HepG2 (cell line): Measurements from ENCODE around the gene STK31. TPM values are rescaled to one million over a fixed set of nuclear protein-coding genes. Genes with fewer than 3 reads are reported as not detected.

Experiments used
- ATAC-seq: fragments of 200-7000 bp; cut with Tn5 transposase; 3 replicates; pipeline ENCODE4 v1.9.1; 2020; ENCODE audit warnings: mild to moderate bottlenecking, moderate library complexity
- BruUV-seq: library from RNA; stranded (reverse); fragments of 400-500 nt; replicated peaks from 2 replicates; lab custom pipeline; 2021; lab: Mats Ljungman, UMichigan
- CTCF ChIA-PET: fragments of 300-600 bp; formaldehyde crosslinking; extraction: SDS; loops from one replicate; lab custom pipeline; 2021; ENCODE audit warnings: low total read pairs, inconsistent platforms, low intra/inter-chr PET ratio; lab: Yijun Ruan, JAX
- POLR2A ChIA-PET: fragments of 350-600 bp; sonication (Branson Sonifier 250); formaldehyde crosslinking; loops from one replicate; lab custom pipeline; 2020; ENCODE audit warnings: antibody characterized with exemption, inconsistent platforms; lab: Yijun Ruan, JAX
- DNase-seq: peaks from one replicate; pipeline ENCODE4 v3.0.0-alpha.2; 2015; ENCODE audit warnings: low spot score
- FAIRE-seq: peaks from 3 replicates; lab custom pipeline; 2011; peaks lifted over from hg19 to GRCh38; lab: Jason Lieb, UNC
- H2AFZ ChIP-seq: one replicate; pipeline ENCODE4 v1.6.1; 2011; ENCODE audit warnings: low read length, inconsistent platforms
- H3K27ac ChIP-seq: fragments of 300-600 bp; 3 replicates; pipeline ENCODE4 v1.8.0; 2011; ENCODE audit warnings: mixed run types, mild to moderate bottlenecking, mixed read lengths, low read length, inconsistent platforms; ENCODE audit not compliant: insufficient read depth; ENCODE audit errors: extremely low read length
- H3K27me3 ChIP-seq, 2 experiments: fragments of 200-600 bp in 1 of 2; 2 replicates in 1 of 2; 3 replicates in 1 of 2; pipeline versions ENCODE4 v1.6.0 to v1.8.0; 2011; ENCODE audit warnings: low read length in 2 of 2, mild to moderate bottlenecking in 2 of 2, moderate library complexity in 2 of 2, inconsistent platforms in 1 of 2; ENCODE audit not compliant: insufficient read depth in 2 of 2, control insufficient read depth in 1 of 2
- H3K36me3 ChIP-seq, 2 experiments: fragments of 200-600 bp in 1 of 2; replicated peaks in 1 of 2; 2 replicates in 1 of 2; 3 replicates in 1 of 2; pipeline versions ENCODE4 v1.5.1 to v1.8.0; 2011; ENCODE audit warnings: low read length in 2 of 2, inconsistent platforms in 1 of 2; ENCODE audit not compliant: insufficient read depth in 2 of 2, control insufficient read depth in 1 of 2
- H3K4me1 ChIP-seq: 2 replicates; pipeline ENCODE4 v1.5.1; 2012; ENCODE audit warnings: low read length, inconsistent platforms; ENCODE audit not compliant: insufficient read depth
- H3K4me2 ChIP-seq: 2 replicates; pipeline ENCODE4 v1.6.0; 2011; ENCODE audit warnings: low read depth, low read length, inconsistent platforms
- H3K4me3 ChIP-seq, 3 experiments: fragments of 200-600 bp in 1 of 3; sonication (generic), shearing (Covaris generic) in 1 of 3; replicated peaks in 1 of 3; 2 replicates each; pipeline ENCODE4 v1.5.1; 2011 to 2016; ENCODE audit warnings: low read length in 3 of 3, inconsistent platforms in 2 of 3, low read depth in 2 of 3, mild to moderate bottlenecking in 2 of 3, control low read depth in 1 of 3, mixed read lengths in 1 of 3; ENCODE audit not compliant: insufficient read depth in 1 of 3
- H3K79me2 ChIP-seq: one replicate; pipeline ENCODE4 v1.6.1; 2011; ENCODE audit warnings: low read length, inconsistent platforms; ENCODE audit not compliant: insufficient read depth
- H3K9ac ChIP-seq: 2 replicates; pipeline ENCODE4 v1.6.0; 2011; ENCODE audit warnings: mild to moderate bottlenecking, low read depth, low read length, inconsistent platforms; ENCODE audit not compliant: insufficient read depth
- H3K9me3 ChIP-seq: 2 replicates; pipeline ENCODE4 v1.5.1; 2012; ENCODE audit warnings: mild to moderate bottlenecking, low read length
- H4K20me1 ChIP-seq: 2 replicates; pipeline ENCODE4 v1.6.0; 2011; ENCODE audit warnings: inconsistent platforms, mild to moderate bottlenecking, low read length, moderate library complexity; ENCODE audit not compliant: insufficient read depth
- CCDC6 ChIP-seq: sonication (generic); formaldehyde crosslinking; IDR thresholded peaks from 2 replicates; pipeline ENCODE4 v1.8.1; 2022; ENCODE audit warnings: mild to moderate bottlenecking, missing genetic modification reagents, moderate library complexity
- GABPA ChIP-seq, 2 experiments: IDR thresholded peaks; 2 replicates each; pipeline ENCODE4 v1.6.1; 2011 to 2016; ENCODE audit warnings: low read depth in 2 of 2, low read length in 1 of 2, missing biosample characterization in 1 of 2, missing genetic modification characterization in 1 of 2
- MIER2 ChIP-seq: IDR thresholded peaks from 2 replicates; pipeline ENCODE4 v1.6.1; 2016; ENCODE audit warnings: missing biosample characterization, missing genetic modification reagents
- NFE2 ChIP-seq: sonication (generic); formaldehyde crosslinking; IDR thresholded peaks from 2 replicates; pipeline ENCODE4 v1.4.0; 2020; ENCODE audit warnings: missing genetic modification reagents
- SALL1 ChIP-seq: sonication (generic); formaldehyde crosslinking; IDR thresholded peaks from 2 replicates; pipeline ENCODE4 v1.8.0; 2022; ENCODE audit warnings: mild to moderate bottlenecking, missing genetic modification reagents
- ZKSCAN8 ChIP-seq: IDR thresholded peaks from 2 replicates; pipeline ENCODE4 v1.6.1; 2016; ENCODE audit warnings: borderline replicate concordance, missing genetic modification reagents, missing compliant biosample characterization
- ZNF136 ChIP-seq: sonication (generic); formaldehyde crosslinking; IDR thresholded peaks from 2 replicates; pipeline ENCODE4 v1.8.1; 2022; ENCODE audit warnings: low read depth, mild to moderate bottlenecking, moderate library complexity, missing genetic modification reagents
- ZNF160 ChIP-seq: sonication (generic); formaldehyde crosslinking; IDR thresholded peaks from 2 replicates; pipeline ENCODE4 v1.8.0; 2022; ENCODE audit warnings: mild to moderate bottlenecking, inconsistent platforms, missing genetic modification reagents
- ZNF605 ChIP-seq: sonication (generic); formaldehyde crosslinking; IDR thresholded peaks from 2 replicates; pipeline ENCODE4 v1.8.0; 2022; ENCODE audit warnings: mild to moderate bottlenecking, missing genetic modification reagents
- ZNF619 ChIP-seq: sonication (generic); formaldehyde crosslinking; IDR thresholded peaks from 2 replicates; pipeline ENCODE4 v1.4.0; 2020; ENCODE audit warnings: mild to moderate bottlenecking, missing genetic modification reagents
- ZNF629 ChIP-seq: sonication (generic); formaldehyde crosslinking; conservative IDR thresholded peaks from 2 replicates; pipeline ENCODE4 v1.5.0; 2020; ENCODE audit warnings: missing genetic modification reagents
- ZNF672 ChIP-seq: sonication (generic); formaldehyde crosslinking; IDR thresholded peaks from 2 replicates; pipeline ENCODE4 v1.8.1; 2022; ENCODE audit warnings: missing genetic modification reagents
- ZNF766 ChIP-seq: sonication (generic); formaldehyde crosslinking; IDR thresholded peaks from 2 replicates; pipeline ENCODE4 v1.5.0; 2020; ENCODE audit warnings: missing genetic modification reagents, borderline replicate concordance
- ZSCAN31 ChIP-seq: sonication (generic); formaldehyde crosslinking; IDR thresholded peaks from 2 replicates; pipeline ENCODE4 v1.5.0; 2020; ENCODE audit warnings: low read depth, mild to moderate bottlenecking, missing genetic modification reagents
- WGBS: methylation state at CpG from one replicate; pipeline ENCODE4 v1.1.6; 2017; ENCODE audit warnings: low lambda C conversion rate; 5-methylcytosine and 5-hydroxymethylcytosine counted together
- in situ Hi-C: cut with HindIII; loops from 2 replicates; pipeline ENCODE4 v1.10.0; 2017; ENCODE audit warnings: low pct_unique_long_range_greater_than_20kb; ENCODE audit not compliant: extremely low pct_ligation_motif_present
- intact Hi-C: fragments of 100-400 bp; cut with micrococcal nuclease; formaldehyde crosslinking; loops from one replicate; pipeline ENCODE4 v1.10.0; 2022; ENCODE audit not compliant: unreplicated experiment
- polyA plus RNA-seq, 8 experiments: library from polyadenylated mRNA; depleted of rRNA in 3 of 8; stranded (reverse) in 7 of 8; unstranded in 1 of 8; fragments of >200 nt; fragmentation: Illumina TruSeq in 4 of 8; extraction: Trizol in 4 of 8; gene quantifications; 2 replicates each; pipeline versions ENCODE4 v1.2.1 to v1.2.3, GENCODE V29; 2011 to 2016; ENCODE audit warnings: low read depth in 4 of 8, missing spikeins in 1 of 8, mixed read lengths in 1 of 8; ENCODE audit not compliant: insufficient read depth in 1 of 8
- total RNA-seq, 5 experiments: library from RNA; depleted of rRNA; stranded (reverse); fragments of >200 nt; fragmentation: Illumina TruSeq; extraction: Trizol; gene quantifications; 2 replicates each; pipeline ENCODE4 v1.2.3, GENCODE V29; 2016; ENCODE audit warnings: low read depth in 1 of 5
- TF ChIP-seq, protein P1 (sequence below): IDR thresholded peaks from 2 replicates; pipeline ENCODE4 v1.6.1; 2016
- TF ChIP-seq, protein P2 (sequence below): IDR thresholded peaks from 2 replicates; pipeline ENCODE4 v1.6.1; 2012; ENCODE audit warnings: low read depth, low read length, improper control_type of control experiment
- TF ChIP-seq, protein P3 (sequence below): sonication (generic); formaldehyde crosslinking; conservative IDR thresholded peaks from 2 replicates; pipeline ENCODE4 v1.5.0; 2020; ENCODE audit warnings: missing genetic modification reagents
- TF ChIP-seq, protein P4 (sequence below): sonication (generic); formaldehyde crosslinking; conservative IDR thresholded peaks from 2 replicates; pipeline ENCODE4 v1.4.0; 2020; ENCODE audit warnings: missing genetic modification reagents

The STK31 gene
- total and polyA plus RNA-seq, 2 of the 13 experiments (the other 11 are each of a cell fraction or from before 2014, with no cell fraction given) = not detected

DNA sequence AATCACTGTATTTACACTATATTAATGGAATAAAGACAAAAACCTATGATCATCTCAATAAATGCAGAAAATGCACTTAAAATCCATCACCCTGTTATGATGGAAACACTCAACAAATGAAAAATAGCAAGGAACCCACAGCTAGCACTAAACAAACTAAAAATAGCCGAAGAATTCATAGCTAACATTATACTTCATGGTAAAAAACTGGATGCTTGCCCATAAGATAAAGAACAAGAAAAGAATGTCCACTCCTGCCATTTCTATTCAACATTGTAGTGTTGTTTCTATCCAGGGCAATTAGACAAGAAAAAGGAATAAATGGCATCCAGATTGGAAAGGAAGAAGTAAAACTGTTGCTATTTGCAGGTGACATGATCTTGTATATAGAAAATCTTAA is 142.1 kb downstream of the STK31 start:
- intact Hi-C loops = no loop called here
- ChIA-PET CTCF (no interaction called here), POLR2A (no interaction called here)
- no peak for FAIRE-seq
- H3K79me2 ChIP-seq = no peaks in the 10 kb centered on the region
- no peaks in the 10 kb centered on the region for H3K4me1 ChIP-seq
- H4K20me1 ChIP-seq = no peaks in the 10 kb centered on the region
- no peak for DNase-seq
- no peaks in the 10 kb centered on the region for H3K9me3 ChIP-seq
- BruUV-seq = no TSS peak
- no peaks in the 10 kb centered on the region for H3K27me3 ChIP-seq
- in situ Hi-C loops = no loop called here
- no peak overlapping the region for H3K4me2 ChIP-seq
- no peak overlapping the region for H3K4me3 ChIP-seq
- no peaks in the 10 kb centered on the region for H3K36me3 ChIP-seq
- ATAC-seq = no peak
- H3K27ac ChIP-seq = no peak overlapping the region
- WGBS = 0% methylated on average over 1 of the region's 1 CpG
- TF ChIP-seq ZNF160 (CRISPR knock-in tag) (no peak), ZKSCAN8 (no peak), ZNF136 (CRISPR knock-in tag) (no peak), NFE2 (CRISPR knock-in tag) (no peak), ZNF619 (CRISPR knock-in tag) (no peak), ZNF766 (CRISPR knock-in tag) (no peak), MIER2 (CRISPR knock-in tag) (no peak), CCDC6 (CRISPR knock-in tag) (no peak), SALL1 (no peak), ZSCAN31 (CRISPR knock-in tag) (no peak), ZNF629 (CRISPR knock-in tag) (no peak), ZNF605 (CRISPR knock-in tag) (no peak), GABPA (IDR thresholded peaks at IDR 0.05; ENCODE audit: low read depth, low read length) (no peak), GABPA (CRISPR knock-in tag; IDR thresholded peaks at IDR 0.05; ENCODE audit: low read depth) (no peak), ZNF672 (no peak)
- TF ChIP-seq, protein P1, sequence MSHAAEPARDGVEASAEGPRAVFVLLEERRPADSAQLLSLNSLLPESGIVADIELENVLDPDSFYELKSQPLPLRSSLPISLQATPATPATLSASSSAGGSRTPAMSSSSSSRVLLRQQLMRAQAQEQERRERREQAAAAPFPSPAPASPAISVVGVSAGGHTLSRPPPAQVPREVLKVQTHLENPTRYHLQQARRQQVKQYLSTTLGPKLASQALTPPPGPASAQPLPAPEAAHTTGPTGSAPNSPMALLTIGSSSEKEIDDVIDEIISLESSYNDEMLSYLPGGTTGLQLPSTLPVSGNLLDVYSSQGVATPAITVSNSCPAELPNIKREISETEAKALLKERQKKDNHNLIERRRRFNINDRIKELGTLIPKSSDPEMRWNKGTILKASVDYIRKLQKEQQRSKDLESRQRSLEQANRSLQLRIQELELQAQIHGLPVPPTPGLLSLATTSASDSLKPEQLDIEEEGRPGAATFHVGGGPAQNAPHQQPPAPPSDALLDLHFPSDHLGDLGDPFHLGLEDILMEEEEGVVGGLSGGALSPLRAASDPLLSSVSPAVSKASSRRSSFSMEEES (CRISPR knock-in tag) = no peak
- TF ChIP-seq, protein P2, sequence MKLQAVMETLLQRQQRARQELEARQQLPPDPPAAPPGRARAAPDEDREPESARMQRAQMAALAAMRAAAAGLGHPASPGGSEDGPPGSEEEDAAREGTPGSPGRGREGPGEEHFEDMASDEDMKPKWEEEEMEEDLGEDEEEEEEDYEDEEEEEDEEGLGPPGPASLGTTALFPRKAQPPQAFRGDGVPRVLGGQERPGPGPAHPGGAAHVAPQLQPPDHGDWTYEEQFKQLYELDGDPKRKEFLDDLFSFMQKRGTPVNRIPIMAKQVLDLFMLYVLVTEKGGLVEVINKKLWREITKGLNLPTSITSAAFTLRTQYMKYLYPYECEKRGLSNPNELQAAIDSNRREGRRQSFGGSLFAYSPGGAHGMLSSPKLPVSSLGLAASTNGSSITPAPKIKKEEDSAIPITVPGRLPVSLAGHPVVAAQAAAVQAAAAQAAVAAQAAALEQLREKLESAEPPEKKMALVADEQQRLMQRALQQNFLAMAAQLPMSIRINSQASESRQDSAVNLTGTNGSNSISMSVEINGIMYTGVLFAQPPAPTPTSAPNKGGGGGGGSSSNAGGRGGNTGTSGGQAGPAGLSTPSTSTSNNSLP = no peak
- TF ChIP-seq, protein P3, sequence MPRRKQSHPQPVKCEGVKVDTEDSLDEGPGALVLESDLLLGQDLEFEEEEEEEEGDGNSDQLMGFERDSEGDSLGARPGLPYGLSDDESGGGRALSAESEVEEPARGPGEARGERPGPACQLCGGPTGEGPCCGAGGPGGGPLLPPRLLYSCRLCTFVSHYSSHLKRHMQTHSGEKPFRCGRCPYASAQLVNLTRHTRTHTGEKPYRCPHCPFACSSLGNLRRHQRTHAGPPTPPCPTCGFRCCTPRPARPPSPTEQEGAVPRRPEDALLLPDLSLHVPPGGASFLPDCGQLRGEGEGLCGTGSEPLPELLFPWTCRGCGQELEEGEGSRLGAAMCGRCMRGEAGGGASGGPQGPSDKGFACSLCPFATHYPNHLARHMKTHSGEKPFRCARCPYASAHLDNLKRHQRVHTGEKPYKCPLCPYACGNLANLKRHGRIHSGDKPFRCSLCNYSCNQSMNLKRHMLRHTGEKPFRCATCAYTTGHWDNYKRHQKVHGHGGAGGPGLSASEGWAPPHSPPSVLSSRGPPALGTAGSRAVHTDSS (CRISPR knock-in tag) = no peak
- TF ChIP-seq, protein P4, sequence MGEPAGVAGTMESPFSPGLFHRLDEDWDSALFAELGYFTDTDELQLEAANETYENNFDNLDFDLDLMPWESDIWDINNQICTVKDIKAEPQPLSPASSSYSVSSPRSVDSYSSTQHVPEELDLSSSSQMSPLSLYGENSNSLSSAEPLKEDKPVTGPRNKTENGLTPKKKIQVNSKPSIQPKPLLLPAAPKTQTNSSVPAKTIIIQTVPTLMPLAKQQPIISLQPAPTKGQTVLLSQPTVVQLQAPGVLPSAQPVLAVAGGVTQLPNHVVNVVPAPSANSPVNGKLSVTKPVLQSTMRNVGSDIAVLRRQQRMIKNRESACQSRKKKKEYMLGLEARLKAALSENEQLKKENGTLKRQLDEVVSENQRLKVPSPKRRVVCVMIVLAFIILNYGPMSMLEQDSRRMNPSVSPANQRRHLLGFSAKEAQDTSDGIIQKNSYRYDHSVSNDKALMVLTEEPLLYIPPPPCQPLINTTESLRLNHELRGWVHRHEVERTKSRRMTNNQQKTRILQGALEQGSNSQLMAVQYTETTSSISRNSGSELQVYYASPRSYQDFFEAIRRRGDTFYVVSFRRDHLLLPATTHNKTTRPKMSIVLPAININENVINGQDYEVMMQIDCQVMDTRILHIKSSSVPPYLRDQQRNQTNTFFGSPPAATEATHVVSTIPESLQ (CRISPR knock-in tag) = no peak
- no peak overlapping the region for H2AFZ ChIP-seq
- no peak overlapping the region for H3K9ac ChIP-seq
